ENCODE results near the gene AOAH. TPM values are rescaled to one million over a fixed set of nuclear protein-coding genes. Genes with fewer than 3 reads are reported as not detected.

AOAH gene
- total and polyA plus RNA-seq, 2 donors = 23.5 to 47.1 TPM

- no peak for DNase-seq (ENCODE audit: low read depth in 6 of 9, low spot score in 9 of 9)
- Histone ChIP-seq H3K27me3 (ENCODE audit: control insufficient read depth in 2 of 2, insufficient read depth in 1 of 2, low read length in 1 of 2) (no peaks in the 10 kb centered on the region), H3K9me3 (ENCODE audit: control insufficient read depth in 2 of 2, insufficient read depth in 1 of 2, low read length in 1 of 2) (no peaks in the 10 kb centered on the region), H3K4me1 (ENCODE audit: control insufficient read depth in 2 of 2, insufficient read depth in 2 of 2, low read length in 2 of 2) (no peaks in the 10 kb centered on the region), H3K36me3 (ENCODE audit: control insufficient read depth in 2 of 2, insufficient read depth in 2 of 2, low read length in 1 of 2) (no peaks in the 10 kb centered on the region), H3K27ac (ENCODE audit: low read depth in 1 of 2, low read length in 1 of 2) (no peak overlapping the region), H3K4me3 (ENCODE audit: low read length in 2 of 2) (no peak overlapping the region)
- WGBS = 96% methylated on average over 5 of the region's 5 CpGs
Measured at GRCh38 chr7:36532981-36533499, 191.3 kb downstream of the AOAH start.

GRCh38 chr7:36531951-36532350 is 192.3 kb downstream of the AOAH start:
- Histone ChIP-seq H3K9me3 (ENCODE audit: control insufficient read depth in 2 of 2, insufficient read depth in 1 of 2, low read length in 1 of 2) (no peaks in the 10 kb centered on the region), H3K27me3 (ENCODE audit: control insufficient read depth in 2 of 2, insufficient read depth in 1 of 2, low read length in 1 of 2) (no peaks in the 10 kb centered on the region), H3K36me3 (ENCODE audit: control insufficient read depth in 2 of 2, insufficient read depth in 2 of 2, low read length in 1 of 2) (no peaks in the 10 kb centered on the region), H3K4me3 (ENCODE audit: low read length in 2 of 2) (no peak overlapping the region), H3K4me1 (ENCODE audit: control insufficient read depth in 2 of 2, insufficient read depth in 2 of 2, low read length in 2 of 2) (no peaks in the 10 kb centered on the region), H3K27ac (ENCODE audit: low read depth in 1 of 2, low read length in 1 of 2) (no peak overlapping the region)
- WGBS = 98% methylated on average over 7 of the region's 7 CpGs
- no peak for DNase-seq (ENCODE audit: low read depth in 6 of 9, low spot score in 9 of 9)

GRCh38 chr7:36530456-36530855 is 193.8 kb downstream of the AOAH start:
- H3K4me1 ChIP-seq (ENCODE audit: control insufficient read depth in 2 of 2, insufficient read depth in 2 of 2, low read length in 2 of 2) = no peaks in the 10 kb centered on the region
- no peak for DNase-seq (ENCODE audit: low read depth in 6 of 9, low spot score in 9 of 9)
- H3K4me3 ChIP-seq (ENCODE audit: low read length in 2 of 2) = no peak overlapping the region
- no peaks in the 10 kb centered on the region for H3K36me3 ChIP-seq (ENCODE audit: control insufficient read depth in 2 of 2, insufficient read depth in 2 of 2, low read length in 1 of 2)
- no peaks in the 10 kb centered on the region for H3K9me3 ChIP-seq (ENCODE audit: control insufficient read depth in 2 of 2, insufficient read depth in 1 of 2, low read length in 1 of 2)
- no peaks in the 10 kb centered on the region for H3K27me3 ChIP-seq (ENCODE audit: control insufficient read depth in 2 of 2, insufficient read depth in 1 of 2, low read length in 1 of 2)
- H3K27ac ChIP-seq (ENCODE audit: low read depth in 1 of 2, low read length in 1 of 2) = no peak overlapping the region
- WGBS = 92% methylated on average over 2 of the region's 2 CpGs

GRCh38 chr7:36527549-36527913 is 196.8 kb downstream of the AOAH start:
- Histone ChIP-seq H3K9me3 (ENCODE audit: control insufficient read depth in 2 of 2, insufficient read depth in 1 of 2, low read length in 1 of 2) (no peaks in the 10 kb centered on the region), H3K4me3 (ENCODE audit: low read length in 2 of 2) (no peak overlapping the region), H3K4me1 (ENCODE audit: control insufficient read depth in 2 of 2, insufficient read depth in 2 of 2, low read length in 2 of 2) (no peaks in the 10 kb centered on the region), H3K27ac (ENCODE audit: low read depth in 1 of 2, low read length in 1 of 2) (no peak overlapping the region), H3K27me3 (ENCODE audit: control insufficient read depth in 2 of 2, insufficient read depth in 1 of 2, low read length in 1 of 2) (no peaks in the 10 kb centered on the region), H3K36me3 (ENCODE audit: control insufficient read depth in 2 of 2, insufficient read depth in 2 of 2, low read length in 1 of 2) (no peaks in the 10 kb centered on the region)
- no peak for DNase-seq (ENCODE audit: low read depth in 6 of 9, low spot score in 9 of 9)
- WGBS = 52% methylated on average over 6 of the region's 6 CpGs

- H3K4me3 ChIP-seq (ENCODE audit: low read length in 2 of 2) = no peak overlapping the region
- 72% methylated on average over 3 of the region's 3 CpGs for WGBS
- no peaks in the 10 kb centered on the region for H3K9me3 ChIP-seq (ENCODE audit: control insufficient read depth in 2 of 2, insufficient read depth in 1 of 2, low read length in 1 of 2)
- H3K4me1 ChIP-seq (ENCODE audit: control insufficient read depth in 2 of 2, insufficient read depth in 2 of 2, low read length in 2 of 2) = no peaks in the 10 kb centered on the region
- H3K27me3 ChIP-seq (ENCODE audit: control insufficient read depth in 2 of 2, insufficient read depth in 1 of 2, low read length in 1 of 2) = no peaks in the 10 kb centered on the region
- no peak overlapping the region for H3K27ac ChIP-seq (ENCODE audit: low read depth in 1 of 2, low read length in 1 of 2)
- no peak for DNase-seq (ENCODE audit: low read depth in 6 of 9, low spot score in 9 of 9)
- no peaks in the 10 kb centered on the region for H3K36me3 ChIP-seq (ENCODE audit: control insufficient read depth in 2 of 2, insufficient read depth in 2 of 2, low read length in 1 of 2)
Measured at GRCh38 chr7:36526863-36527548, 197.3 kb downstream of the AOAH start.

- H3K4me1 ChIP-seq (ENCODE audit: control insufficient read depth in 2 of 2, insufficient read depth in 2 of 2, low read length in 2 of 2) = no peaks in the 10 kb centered on the region
- 98% methylated on average over 6 of the region's 6 CpGs for WGBS
- DNase-seq (ENCODE audit: low read depth in 6 of 9, low spot score in 9 of 9) = no peak
- no peak overlapping the region for H3K4me3 ChIP-seq (ENCODE audit: low read length in 2 of 2)
- H3K27ac ChIP-seq (ENCODE audit: low read depth in 1 of 2, low read length in 1 of 2) = no peak overlapping the region
- no peaks in the 10 kb centered on the region for H3K36me3 ChIP-seq (ENCODE audit: control insufficient read depth in 2 of 2, insufficient read depth in 2 of 2, low read length in 1 of 2)
- no peaks in the 10 kb centered on the region for H3K9me3 ChIP-seq (ENCODE audit: control insufficient read depth in 2 of 2, insufficient read depth in 1 of 2, low read length in 1 of 2)
- no peaks in the 10 kb centered on the region for H3K27me3 ChIP-seq (ENCODE audit: control insufficient read depth in 2 of 2, insufficient read depth in 1 of 2, low read length in 1 of 2)
Measured at GRCh38 chr7:36523371-36524101, 200.8 kb downstream of the AOAH start.

GRCh38 chr7:36522453-36523007 is 201.8 kb downstream of the AOAH start:
- Histone ChIP-seq H3K27ac (ENCODE audit: low read depth in 1 of 2, low read length in 1 of 2) (no peak overlapping the region), H3K27me3 (ENCODE audit: control insufficient read depth in 2 of 2, insufficient read depth in 1 of 2, low read length in 1 of 2) (no peaks in the 10 kb centered on the region), H3K4me3 (ENCODE audit: low read length in 2 of 2) (no peak overlapping the region), H3K9me3 (ENCODE audit: control insufficient read depth in 2 of 2, insufficient read depth in 1 of 2, low read length in 1 of 2) (no peaks in the 10 kb centered on the region), H3K4me1 (ENCODE audit: control insufficient read depth in 2 of 2, insufficient read depth in 2 of 2, low read length in 2 of 2) (no peaks in the 10 kb centered on the region), H3K36me3 (ENCODE audit: control insufficient read depth in 2 of 2, insufficient read depth in 2 of 2, low read length in 1 of 2) (no peaks in the 10 kb centered on the region)
- WGBS = 96% methylated on average over 10 of the region's 10 CpGs
- DNase-seq (ENCODE audit: low read depth in 6 of 9, low spot score in 9 of 9) = no peak

- H3K27ac ChIP-seq (ENCODE audit: low read depth in 1 of 2, low read length in 1 of 2) = no peak overlapping the region
- H3K9me3 ChIP-seq (ENCODE audit: control insufficient read depth in 2 of 2, insufficient read depth in 1 of 2, low read length in 1 of 2) = no peaks in the 10 kb centered on the region
- WGBS = 95% methylated on average over 10 of the region's 10 CpGs
- H3K27me3 ChIP-seq (ENCODE audit: control insufficient read depth in 2 of 2, insufficient read depth in 1 of 2, low read length in 1 of 2) = no peaks in the 10 kb centered on the region
- H3K36me3 ChIP-seq (ENCODE audit: control insufficient read depth in 2 of 2, insufficient read depth in 2 of 2, low read length in 1 of 2) = no peaks in the 10 kb centered on the region
- DNase-seq (ENCODE audit: low read depth in 6 of 9, low spot score in 9 of 9) = no peak
- H3K4me1 ChIP-seq (ENCODE audit: control insufficient read depth in 2 of 2, insufficient read depth in 2 of 2, low read length in 2 of 2) = no peaks in the 10 kb centered on the region
- no peak overlapping the region for H3K4me3 ChIP-seq (ENCODE audit: low read length in 2 of 2)
Measured at GRCh38 chr7:36521911-36522310, 202.4 kb downstream of the AOAH start.

- Histone ChIP-seq H3K36me3 (ENCODE audit: control insufficient read depth in 2 of 2, insufficient read depth in 2 of 2, low read length in 1 of 2) (no peaks in the 10 kb centered on the region), H3K4me3 (ENCODE audit: low read length in 2 of 2) (no peak overlapping the region), H3K9me3 (ENCODE audit: control insufficient read depth in 2 of 2, insufficient read depth in 1 of 2, low read length in 1 of 2) (no peaks in the 10 kb centered on the region), H3K27ac (ENCODE audit: low read depth in 1 of 2, low read length in 1 of 2) (no peak overlapping the region), H3K27me3 (ENCODE audit: control insufficient read depth in 2 of 2, insufficient read depth in 1 of 2, low read length in 1 of 2) (no peaks in the 10 kb centered on the region), H3K4me1 (ENCODE audit: control insufficient read depth in 2 of 2, insufficient read depth in 2 of 2, low read length in 2 of 2) (no peaks in the 10 kb centered on the region)
- WGBS = 98% methylated on average over 4 of the region's 4 CpGs
- DNase-seq (ENCODE audit: low read depth in 6 of 9, low spot score in 9 of 9) = no peak
Measured at GRCh38 chr7:36521133-36521532, 203.2 kb downstream of the AOAH start.

Measured in thymus (tissue), 11 donors.